Adrenal gland (tissue), 12 donors: ENCODE data around the gene HOXB7. TPM values are rescaled to one million over a fixed set of nuclear protein-coding genes. Genes with fewer than 3 reads are reported as not detected.

Experiments
- DNase-seq, 7 donors: peaks; one replicate each; pipeline ENCODE4 v3.0.0-alpha.2; 2019 to 2020
- H3K27ac ChIP-seq, 5 donors: fragments of 200-600 bp; sonication (generic) in 4 of 5; 1 replicate in 3 of 5; 2 replicates in 2 of 5; pipeline versions ENCODE4 v1.5.1 to v1.8.0; 2016 to 2020; ENCODE audit warnings: mild to moderate bottlenecking in 1 of 5
- H3K27me3 ChIP-seq: fragments of 200-600 bp; 2 replicates; pipeline ENCODE4 v1.8.0; 2021
- H3K36me3 ChIP-seq, 2 donors: fragments of 200-600 bp; replicated peaks in 1 of 2; 1 replicate in 1 of 2; 2 replicates in 1 of 2; pipeline versions ENCODE4 v1.5.1 to v1.8.0; 2018 to 2022
- H3K4me1 ChIP-seq, 2 donors: fragments of 200-600 bp; replicated peaks in 1 of 2; 1 replicate in 1 of 2; 2 replicates in 1 of 2; pipeline versions ENCODE4 v1.5.1 to v1.8.0; 2018 to 2021
- H3K4me3 ChIP-seq, 4 donors: fragments of 200-600 bp; sonication (generic) in 3 of 4; one replicate each; pipeline ENCODE4 v1.5.1; 2016 to 2018
- H3K9me3 ChIP-seq, 3 donors: fragments of 200-600 bp; sonication (generic) in 1 of 3; replicated peaks in 1 of 3; 1 replicate in 2 of 3; 2 replicates in 1 of 3; pipeline versions ENCODE4 v1.5.1 to v1.8.0; 2016 to 2021
- POLR2A ChIP-seq, 2 donors: fragments of 450-650 bp; IDR thresholded peaks; one replicate each; pipeline ENCODE4 v1.6.1; 2017; ENCODE audit warnings: antibody characterized with exemption in 2 of 2, mild to moderate bottlenecking in 2 of 2, moderate library complexity in 1 of 2
- WGBS, 4 donors: extraction: QIAGEN DNeasy Blood & Tissue Kit in 2 of 4; methylation state at CpG; one replicate each; pipeline versions ENCODE4 v1.1.5 to v1.1.7; 2013 to 2017; 5-methylcytosine and 5-hydroxymethylcytosine counted together
- intact Hi-C, 2 donors: fragments of 100-400 bp; cut with DNase I; formaldehyde crosslinking; loops; one replicate each; pipeline versions ENCODE4 v1.14.1 to v1.15.0; 2022 to 2023
- polyA plus RNA-seq, 3 donors: library from polyadenylated mRNA; stranded (reverse); fragments of 200-250 nt in 2 of 3; fragments of 350-450 nt in 1 of 3; fragmentation: Illumina TruSeq in 1 of 3; extraction: RNeasy Lipid Tissue Mini Kit (QIAGEN cat#74804) in 1 of 3; gene quantifications; one replicate each; pipeline ENCODE4 v1.2.3, GENCODE V29; 2013 to 2014
- total RNA-seq, 9 donors: library from RNA; depleted of rRNA in 4 of 9; stranded (reverse); fragments of >200 nt in 4 of 9; fragments of 120-200 nt in 1 of 9; fragmentation: NEBNext Ultra II Directional in 1 of 9; extraction: Animal tissue kit (Norgen Biotek cat#: 25700) in 1 of 9; gene quantifications; one replicate each; pipeline versions ENCODE4 v1.1.0 to v1.2.4, GENCODE V29; 2013 to 2023
- TF ChIP-seq, protein P1 (sequence below), 6 experiments: fragments of 450-650 bp in 4 of 6; fragments of 200-600 bp in 2 of 6; sonication (generic) in 1 of 6; IDR thresholded peaks; 1 replicate in 5 of 6; 2 replicates in 1 of 6; pipeline versions ENCODE4 v1.5.1 to v1.8.0; 2016 to 2021; ENCODE audit warnings: antibody characterized with exemption in 6 of 6, mild to moderate bottlenecking in 2 of 6, moderate library complexity in 1 of 6
- donor health status: healthy with polysubstance abuse.
- donor health status: Bipolar disorder and iron deficiency.
- donor health status: DM: yes; HTN: yes; CAD: no.
- donor health status: DM: no; HTN: no; CAD: no.
- donor health status: DM: no; HTN: no; CAD: no.
- donor health status: DM: yes; HTN: yes; CAD: no.

Gene HOXB7
- total and polyA plus RNA-seq, 12 donors = 6.2 to 27.0 (median 13.5) TPM

DNA sequence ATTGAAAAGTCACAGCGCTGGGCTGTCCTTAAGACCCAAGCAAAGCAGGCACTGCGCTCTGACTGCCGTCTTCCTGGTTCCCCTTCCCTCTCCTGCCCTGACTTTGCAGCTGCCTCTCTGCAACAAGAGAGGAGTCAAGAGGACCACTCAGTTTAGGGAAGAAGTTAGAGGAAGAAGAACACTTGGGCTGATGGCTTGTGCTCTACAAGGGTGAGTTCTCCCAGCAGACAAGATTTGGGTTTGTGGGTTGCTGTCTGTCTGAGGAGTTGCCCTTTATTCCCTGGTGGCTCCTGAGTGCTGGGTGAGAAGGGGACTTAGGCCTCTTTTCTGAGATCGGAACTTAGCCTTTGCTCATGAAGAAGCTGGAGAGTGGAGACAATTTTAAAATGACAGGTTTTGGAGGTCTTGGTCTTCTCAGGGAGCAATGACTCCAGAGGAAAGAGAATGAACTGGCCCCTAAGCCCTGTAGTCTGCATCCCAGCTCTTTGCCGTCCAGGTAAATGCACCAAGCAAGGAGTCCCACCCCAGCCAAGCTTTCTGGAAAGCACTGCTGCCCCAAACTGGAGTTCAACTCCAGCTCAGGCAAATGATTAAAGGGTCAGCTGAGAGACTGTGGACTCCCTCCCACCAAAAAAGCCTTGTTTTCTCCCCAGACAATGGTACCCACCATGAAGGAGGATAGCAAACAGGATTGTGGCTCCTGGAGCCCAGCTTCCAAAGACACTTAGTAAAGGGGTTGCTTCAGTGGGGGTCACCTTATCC, 18.0 kb upstream of the HOXB7 start:
- peak in 1 of 7 donors; percentile 6 for DNase-seq
- 37 to 51% (median 44%) methylated on average over 5 of the region's 5 CpGs for WGBS, 4 donors
- intact Hi-C loops = loop anchor here in 1 of 2 donors (10.0 kb wide), 1 partner anchor 474 kb away; no protein-coding TSS in a partner anchor
- no peaks in the 10 kb centered on the region for H3K36me3 ChIP-seq
- H3K9me3 ChIP-seq = no peaks in the 10 kb centered on the region
- H3K27me3 ChIP-seq = peaks cover 97% of the 10 kb centered on the region
- H3K4me1 ChIP-seq = peaks cover 19 to 22% of the 10 kb centered on the region in 2 donors
- no peak overlapping the region for H3K4me3 ChIP-seq
- H3K27ac ChIP-seq = no peak overlapping the region
- no peak for TF ChIP-seq POLR2A (IDR thresholded peaks at IDR 0.05)
- TF ChIP-seq, protein P1, sequence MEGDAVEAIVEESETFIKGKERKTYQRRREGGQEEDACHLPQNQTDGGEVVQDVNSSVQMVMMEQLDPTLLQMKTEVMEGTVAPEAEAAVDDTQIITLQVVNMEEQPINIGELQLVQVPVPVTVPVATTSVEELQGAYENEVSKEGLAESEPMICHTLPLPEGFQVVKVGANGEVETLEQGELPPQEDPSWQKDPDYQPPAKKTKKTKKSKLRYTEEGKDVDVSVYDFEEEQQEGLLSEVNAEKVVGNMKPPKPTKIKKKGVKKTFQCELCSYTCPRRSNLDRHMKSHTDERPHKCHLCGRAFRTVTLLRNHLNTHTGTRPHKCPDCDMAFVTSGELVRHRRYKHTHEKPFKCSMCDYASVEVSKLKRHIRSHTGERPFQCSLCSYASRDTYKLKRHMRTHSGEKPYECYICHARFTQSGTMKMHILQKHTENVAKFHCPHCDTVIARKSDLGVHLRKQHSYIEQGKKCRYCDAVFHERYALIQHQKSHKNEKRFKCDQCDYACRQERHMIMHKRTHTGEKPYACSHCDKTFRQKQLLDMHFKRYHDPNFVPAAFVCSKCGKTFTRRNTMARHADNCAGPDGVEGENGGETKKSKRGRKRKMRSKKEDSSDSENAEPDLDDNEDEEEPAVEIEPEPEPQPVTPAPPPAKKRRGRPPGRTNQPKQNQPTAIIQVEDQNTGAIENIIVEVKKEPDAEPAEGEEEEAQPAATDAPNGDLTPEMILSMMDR (IDR thresholded peaks at IDR 0.05) = no peak

DNA sequence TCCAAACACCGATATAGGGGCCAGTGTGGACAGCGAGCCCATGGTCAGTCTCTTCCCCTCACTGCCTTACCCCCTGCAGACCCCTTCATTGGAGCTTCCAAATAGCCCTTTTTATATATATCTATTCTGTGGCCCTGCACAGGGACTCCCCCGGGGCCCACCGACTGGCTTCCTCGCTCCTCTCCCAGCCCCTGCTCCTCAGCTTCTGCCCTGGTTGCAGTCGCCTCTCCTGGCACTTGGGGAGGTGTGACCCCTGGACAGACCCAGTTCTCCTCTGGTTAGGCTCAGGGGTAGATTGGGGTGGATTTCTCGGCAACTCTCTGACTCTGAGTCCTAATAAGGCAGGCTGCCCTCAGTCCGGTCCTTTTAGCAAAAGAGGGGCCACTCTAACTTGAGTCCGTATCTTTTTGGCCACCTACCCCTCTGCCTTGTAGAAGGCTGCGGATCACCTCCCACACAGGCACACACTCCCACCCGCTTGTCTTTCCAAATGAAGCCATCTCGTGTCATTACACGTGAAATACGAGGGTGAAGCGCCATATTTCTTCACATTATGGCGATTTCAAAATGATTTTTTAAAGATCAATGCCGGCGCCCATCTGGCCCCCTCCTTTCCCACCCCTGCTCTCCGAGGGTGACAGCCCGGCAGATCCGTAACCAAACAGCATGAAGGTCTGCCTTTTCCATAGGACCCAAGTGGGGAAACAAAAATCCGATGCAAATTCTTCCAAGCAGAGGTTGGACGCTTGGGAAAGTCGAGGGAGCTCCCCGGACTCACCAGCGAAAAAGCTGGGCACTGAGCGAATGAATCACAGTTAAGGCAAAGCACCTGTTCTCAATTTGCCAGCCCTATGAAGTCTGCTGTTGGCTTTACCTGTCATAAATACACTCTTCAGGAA, 17.1 kb upstream of the HOXB7 start:
- H3K36me3 ChIP-seq = no peaks in the 10 kb centered on the region
- peak in 1 of 7 donors; percentile 2 for DNase-seq
- H3K9me3 ChIP-seq = no peaks in the 10 kb centered on the region
- peaks cover 90% of the 10 kb centered on the region for H3K27me3 ChIP-seq
- H3K4me1 ChIP-seq = peaks cover 19 to 22% of the 10 kb centered on the region in 2 donors
- no peak overlapping the region for H3K27ac ChIP-seq
- intact Hi-C loops = loop anchor here in 1 of 2 donors (10.0 kb wide), 1 partner anchor 473 kb away; no protein-coding TSS in a partner anchor
- TF ChIP-seq, protein P1 (IDR thresholded peaks at IDR 0.05) = no peak
- TF ChIP-seq POLR2A (IDR thresholded peaks at IDR 0.05) = no peak
- H3K4me3 ChIP-seq = no peak overlapping the region
- 30 to 41% (median 32%) methylated on average over 27 of the region's 27 CpGs for WGBS, 4 donors

DNA sequence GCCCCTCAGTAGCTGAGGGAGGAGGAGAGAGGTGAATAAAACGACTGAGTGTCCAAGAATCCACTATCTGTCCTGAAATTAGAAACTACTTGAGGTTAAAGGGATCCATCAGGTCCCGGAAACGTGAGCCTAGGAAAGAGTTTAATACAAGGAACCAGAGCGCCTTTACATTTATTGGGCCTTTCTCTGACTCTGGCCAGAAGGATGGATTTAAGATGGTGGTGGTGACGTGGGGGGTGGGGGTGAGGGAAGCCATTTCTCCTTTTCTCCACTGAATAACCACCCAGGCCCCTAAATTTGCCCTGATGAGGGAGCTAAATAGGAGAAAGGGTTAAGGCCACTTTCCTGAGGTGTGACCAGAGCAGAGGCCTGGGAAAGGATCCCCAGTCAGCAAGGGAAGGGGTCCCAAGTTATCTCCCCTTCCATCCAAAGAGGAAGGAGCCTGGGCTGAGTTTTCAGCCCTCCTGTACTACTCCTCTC, 16.3 kb upstream of the HOXB7 start:
- no peak for DNase-seq
- H3K36me3 ChIP-seq = no peaks in the 10 kb centered on the region
- no peak overlapping the region for H3K4me3 ChIP-seq
- intact Hi-C loops = loop anchor here in 1 of 2 donors (10.0 kb wide), 1 partner anchor 472 kb away; no protein-coding TSS in a partner anchor
- TF ChIP-seq POLR2A (IDR thresholded peaks at IDR 0.05) = no peak
- TF ChIP-seq, protein P1 (IDR thresholded peaks at IDR 0.05) = no peak
- 25 to 45% (median 30%) methylated on average over 5 of the region's 5 CpGs for WGBS, 4 donors
- H3K27ac ChIP-seq = no peak overlapping the region
- no peaks in the 10 kb centered on the region for H3K9me3 ChIP-seq
- H3K4me1 ChIP-seq = peaks cover 19 to 22% of the 10 kb centered on the region in 2 donors
- peaks cover 85% of the 10 kb centered on the region for H3K27me3 ChIP-seq
